BJ (cell line): ENCODE measurements around the gene GLT8D2. TPM values are rescaled to one million over a fixed set of nuclear protein-coding genes. Genes with fewer than 3 reads are reported as not detected.

Experiments
- CTCF ChIA-PET: fragments of 350-600 bp; formaldehyde crosslinking; extraction: SDS; loops from one replicate; lab custom pipeline; 2021; ENCODE audit warnings: antibody characterized with exemption, inconsistent platforms; lab: Yijun Ruan, JAX
- POLR2A ChIA-PET: fragments of 300-600 bp; sonication (Branson Sonifier 250); formaldehyde crosslinking; extraction: SDS; loops from one replicate; lab custom pipeline; 2021; ENCODE audit warnings: antibody characterized with exemption; lab: Charles Lee
- DNase-seq: peaks from one replicate; pipeline ENCODE4 v3.0.0-alpha.2; 2011; ENCODE audit warnings: low read depth
- H3K27me3 ChIP-seq: 2 replicates; pipeline ENCODE4 v1.6.0; 2011; ENCODE audit warnings: low read length; ENCODE audit not compliant: control insufficient read depth, insufficient read depth
- H3K36me3 ChIP-seq: 2 replicates; pipeline ENCODE4 v1.5.1; 2011; ENCODE audit warnings: low read length; ENCODE audit not compliant: control insufficient read depth, insufficient read depth
- H3K4me3 ChIP-seq: 2 replicates; pipeline ENCODE4 v1.5.1; 2011; ENCODE audit warnings: low read depth, mild to moderate bottlenecking, control low read depth, low read length
- CTCF ChIP-seq: IDR thresholded peaks from 2 replicates; pipeline ENCODE4 v1.5.1; 2011; ENCODE audit warnings: low read depth, mild to moderate bottlenecking, control low read depth, inconsistent platforms, low read length, moderate library complexity; ENCODE audit not compliant: insufficient read depth
- polyA minus RNA-seq: library from RNA; depleted of rRNA, polyadenylated mRNA; stranded (reverse); fragments of >200 nt; gene quantifications from 2 replicates; pipeline ENCODE4 v1.2.3, GENCODE V29; 2011; rRNA and poly(A)+ RNA removed
- polyA plus RNA-seq: library from polyadenylated mRNA; depleted of rRNA; stranded (reverse); fragments of >200 nt; gene quantifications from 2 replicates; pipeline ENCODE4 v1.2.3, GENCODE V29; 2011; rRNA removed

Gene GLT8D2
- polyA plus RNA-seq: 67.6 and 90.2 TPM in 2 replicates
- polyA minus RNA-seq: 13.1 and 21.7 TPM in 2 replicates

- CTCF ChIA-PET: interaction anchor here (1.2 kb wide), 1 partner anchor 8 kb away, joined by 6 read pairs; no protein-coding TSS in a partner anchor
- H3K27me3 ChIP-seq: no peaks in the 10 kb centered on the region
- TF ChIP-seq CTCF: no peak
- DNase-seq: peak; percentile 66
- H3K36me3 ChIP-seq: no peaks in the 10 kb centered on the region
- POLR2A ChIA-PET: no interaction called here
- peak within 1 kb of the TSS; percentile 40 for H3K4me3 ChIP-seq
These were observed at the start of gene GLT8D2 for GRCh38 chr12:104049903-104050356. TSS of gene GLT8D2 (minus strand) at chr12:104050187. CDS start at chr12:104019648, 30,539 bp downstream.

- ChIA-PET POLR2A (no interaction called here), CTCF (interaction anchor here (0.7 to 5.0 kb wide), 3 partner anchors 11 to 327 kb away, joined by 3 to 31 read pairs (median 4); no protein-coding TSS in a partner anchor)
- H3K36me3 ChIP-seq: 0 out of 2 replicates have a peak, but pooled peaks cover 2% of the 10 kb centered on the region
These were observed 48.0 kb upstream of the GLT8D2 start for GRCh38 chr12:104097954-104098353.

GRCh38 chr12:104095289-104095688 is 45.3 kb upstream of the GLT8D2 start:
- no peak for TF ChIP-seq CTCF
- H3K27me3 ChIP-seq: no peaks in the 10 kb centered on the region
- no peak for DNase-seq
- ChIA-PET POLR2A (no interaction called here), CTCF (no interaction called here)
- peaks cover 6% of the 10 kb centered on the region; the same call in 1 of the 2 replicates for H3K36me3 ChIP-seq
- no peak overlapping the region for H3K4me3 ChIP-seq

More at GRCh38 chr12:104097954-104098353, 48.0 kb upstream of the GLT8D2 start:
- Histone ChIP-seq H3K4me3 (no peak overlapping the region), H3K27me3 (no peaks in the 10 kb centered on the region)
- DNase-seq: no peak
- TF ChIP-seq CTCF: no peak

GRCh38 chr12:104094284-104094683 is 44.3 kb upstream of the GLT8D2 start:
- ChIA-PET POLR2A (no interaction called here), CTCF (no interaction called here)
- Histone ChIP-seq H3K4me3 (no peak overlapping the region), H3K27me3 (no peaks in the 10 kb centered on the region), H3K36me3 (peaks cover 6% of the 10 kb centered on the region; the same call in 1 of the 2 replicates)
- TF ChIP-seq CTCF: no peak
- no peak for DNase-seq

- no peak for TF ChIP-seq CTCF
- H3K27me3 ChIP-seq: no peaks in the 10 kb centered on the region
- POLR2A ChIA-PET: interaction anchor here (0.6 kb wide), 1 partner anchor 258 kb away, joined by 3 read pairs; no protein-coding TSS in a partner anchor
- DNase-seq: no peak
- peaks cover 9% of the 10 kb centered on the region for H3K36me3 ChIP-seq
- no peak overlapping the region for H3K4me3 ChIP-seq
- CTCF ChIA-PET: interaction anchor here (0.6 to 3.7 kb wide), 5 partner anchors 12 to 261 kb away, joined by 3 to 15 read pairs (median 5); no protein-coding TSS in a partner anchor
These were observed 41.1 kb upstream of the GLT8D2 start for GRCh38 chr12:104091136-104091535.
